ENCODE results near the gene AKAP6.
"Not testable (repeated sequence)": the region's sequence is repeated elsewhere in the genome, so short reads cannot be mapped to it uniquely, and the experiment has no call there.

AKAP6 gene

DNA sequence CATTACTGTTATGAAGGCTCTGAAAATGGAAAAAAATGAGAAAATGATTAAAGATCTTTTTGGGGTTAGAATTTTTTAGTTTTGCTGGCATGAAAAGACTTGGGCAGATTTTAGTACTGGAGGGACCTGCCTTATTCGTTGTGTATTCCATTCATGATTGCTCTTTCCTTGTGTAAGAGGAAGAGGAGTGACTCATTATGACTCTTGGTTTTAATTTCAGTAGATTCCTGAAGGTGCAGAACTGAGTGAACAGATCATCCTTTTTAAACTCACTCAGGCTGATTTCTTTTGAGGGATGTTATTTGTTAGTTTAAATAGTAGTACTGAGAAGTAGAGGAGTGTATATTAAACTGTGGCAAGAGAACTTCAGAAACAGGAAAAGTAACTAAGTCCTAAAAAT is 41.6 kb downstream of the AKAP6 start:
- no peak overlapping the region for H3K4me3 ChIP-seq (IDR thresholded peaks at IDR 0.05; ENCODE audit: insufficient read depth, low read depth, low read length)
- H3K9ac ChIP-seq: no peak overlapping the region
- H2AFZ ChIP-seq (ENCODE audit: low read depth): no peak overlapping the region
- H3K36me3 ChIP-seq (ENCODE audit: insufficient read depth): no peaks in the 10 kb centered on the region
- H3K4me1 ChIP-seq (ENCODE audit: low read depth, poor library complexity, severe bottlenecking): no peaks in the 10 kb centered on the region
- no peak overlapping the region for H3K27ac ChIP-seq
- H3K27me3 ChIP-seq (ENCODE audit: insufficient read depth, low read depth): no peaks in the 10 kb centered on the region
- no peaks in the 10 kb centered on the region for H4K20me1 ChIP-seq (ENCODE audit: insufficient read depth)
- TF ChIP-seq, protein P1, sequence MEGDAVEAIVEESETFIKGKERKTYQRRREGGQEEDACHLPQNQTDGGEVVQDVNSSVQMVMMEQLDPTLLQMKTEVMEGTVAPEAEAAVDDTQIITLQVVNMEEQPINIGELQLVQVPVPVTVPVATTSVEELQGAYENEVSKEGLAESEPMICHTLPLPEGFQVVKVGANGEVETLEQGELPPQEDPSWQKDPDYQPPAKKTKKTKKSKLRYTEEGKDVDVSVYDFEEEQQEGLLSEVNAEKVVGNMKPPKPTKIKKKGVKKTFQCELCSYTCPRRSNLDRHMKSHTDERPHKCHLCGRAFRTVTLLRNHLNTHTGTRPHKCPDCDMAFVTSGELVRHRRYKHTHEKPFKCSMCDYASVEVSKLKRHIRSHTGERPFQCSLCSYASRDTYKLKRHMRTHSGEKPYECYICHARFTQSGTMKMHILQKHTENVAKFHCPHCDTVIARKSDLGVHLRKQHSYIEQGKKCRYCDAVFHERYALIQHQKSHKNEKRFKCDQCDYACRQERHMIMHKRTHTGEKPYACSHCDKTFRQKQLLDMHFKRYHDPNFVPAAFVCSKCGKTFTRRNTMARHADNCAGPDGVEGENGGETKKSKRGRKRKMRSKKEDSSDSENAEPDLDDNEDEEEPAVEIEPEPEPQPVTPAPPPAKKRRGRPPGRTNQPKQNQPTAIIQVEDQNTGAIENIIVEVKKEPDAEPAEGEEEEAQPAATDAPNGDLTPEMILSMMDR (conservative IDR thresholded peaks at IDR 0.05; ENCODE audit: low read depth, low read length): no peak
- no peaks in the 10 kb centered on the region for H3K79me2 ChIP-seq (ENCODE audit: insufficient read depth, low read depth)
- H3K4me2 ChIP-seq: no peak overlapping the region

DNA sequence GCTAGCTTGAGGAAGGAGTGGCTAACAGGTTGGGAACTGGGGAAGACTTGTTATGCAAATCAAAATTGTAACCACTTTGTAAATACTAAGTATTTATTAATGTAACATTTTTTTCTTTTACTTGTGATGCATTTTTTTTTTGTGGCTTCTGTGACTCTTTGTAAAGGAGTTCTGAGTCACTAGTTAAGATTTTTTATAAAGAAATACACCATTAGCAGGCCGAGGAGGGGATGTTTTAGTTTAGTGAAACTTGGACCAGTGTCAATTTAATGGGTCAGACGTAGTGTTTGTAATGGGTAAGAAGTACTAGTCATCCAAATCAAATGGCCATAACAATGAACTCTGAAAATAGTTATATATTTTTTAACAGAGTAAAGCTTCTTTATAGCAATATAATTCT is 43.1 kb downstream of the AKAP6 start:
- TF ChIP-seq, protein P1 (conservative IDR thresholded peaks at IDR 0.05; ENCODE audit: low read depth, low read length): no peak
- Histone ChIP-seq H2AFZ (ENCODE audit: low read depth) (no peak overlapping the region), H3K4me1 (ENCODE audit: low read depth, poor library complexity, severe bottlenecking) (no peaks in the 10 kb centered on the region), H3K4me2 (no peak overlapping the region), H3K4me3 (IDR thresholded peaks at IDR 0.05; ENCODE audit: insufficient read depth, low read depth, low read length) (no peak overlapping the region), H4K20me1 (ENCODE audit: insufficient read depth) (no peaks in the 10 kb centered on the region), H3K27me3 (ENCODE audit: insufficient read depth, low read depth) (no peaks in the 10 kb centered on the region), H3K79me2 (ENCODE audit: insufficient read depth, low read depth) (no peaks in the 10 kb centered on the region), H3K27ac (no peak overlapping the region), H3K36me3 (ENCODE audit: insufficient read depth) (no peaks in the 10 kb centered on the region), H3K9ac (no peak overlapping the region)

DNA sequence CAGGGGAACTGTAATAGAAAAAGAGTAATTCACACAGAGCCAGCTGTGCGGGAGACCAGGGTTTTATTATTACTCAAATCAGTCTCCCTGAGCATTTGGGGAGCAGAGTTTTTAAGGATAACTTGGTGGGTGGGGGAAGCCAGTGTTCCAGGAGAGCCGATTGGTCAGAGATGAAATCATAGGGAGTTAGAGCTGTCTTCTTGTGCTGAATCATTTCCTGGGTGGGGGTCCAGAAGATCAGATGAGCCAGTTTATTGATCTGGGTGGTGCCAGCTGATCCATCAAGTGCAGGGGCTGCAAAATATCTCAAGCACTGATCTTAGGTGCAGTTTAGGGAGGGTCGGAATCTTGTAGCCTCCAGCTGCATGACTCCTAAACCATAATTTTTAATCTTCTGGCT is 44.1 kb downstream of the AKAP6 start:
- H3K79me2 ChIP-seq (ENCODE audit: insufficient read depth, low read depth); H3K4me1 ChIP-seq (ENCODE audit: low read depth, poor library complexity, severe bottlenecking); H3K36me3 ChIP-seq (ENCODE audit: insufficient read depth); H3K27me3 ChIP-seq (ENCODE audit: insufficient read depth, low read depth); H4K20me1 ChIP-seq (ENCODE audit: insufficient read depth); H3K4me2 ChIP-seq; H3K9ac ChIP-seq; H2AFZ ChIP-seq (ENCODE audit: low read depth); H3K27ac ChIP-seq; H3K4me3 ChIP-seq (IDR thresholded peaks at IDR 0.05; ENCODE audit: insufficient read depth, low read depth, low read length): not testable (repeated sequence)

DNA sequence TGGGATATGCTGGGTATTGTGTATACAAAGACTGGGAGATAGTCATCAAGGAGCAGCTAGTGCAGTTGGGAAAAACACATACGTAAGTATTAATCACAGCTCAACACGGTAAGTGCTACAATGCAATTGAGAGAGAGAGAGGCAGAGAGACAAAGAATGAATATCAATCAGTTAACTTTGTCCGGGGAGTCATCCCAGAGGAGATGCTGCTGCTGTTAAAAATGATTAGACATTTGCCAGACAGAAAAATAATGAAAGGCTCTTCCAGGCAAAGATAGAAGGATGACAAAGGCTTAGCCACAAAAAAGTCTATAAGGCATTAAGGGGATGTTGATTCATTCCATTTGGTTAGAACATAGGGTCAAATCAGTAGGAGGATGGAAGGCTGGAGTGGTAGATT is 45.1 kb downstream of the AKAP6 start:
- Histone ChIP-seq H3K4me1 (ENCODE audit: low read depth, poor library complexity, severe bottlenecking) (no peaks in the 10 kb centered on the region), H2AFZ (ENCODE audit: low read depth) (no peak overlapping the region), H3K27ac (no peak overlapping the region), H3K4me2 (no peak overlapping the region), H3K27me3 (ENCODE audit: insufficient read depth, low read depth) (no peaks in the 10 kb centered on the region), H3K9ac (no peak overlapping the region), H4K20me1 (ENCODE audit: insufficient read depth) (no peaks in the 10 kb centered on the region), H3K4me3 (IDR thresholded peaks at IDR 0.05; ENCODE audit: insufficient read depth, low read depth, low read length) (no peak overlapping the region), H3K36me3 (ENCODE audit: insufficient read depth) (no peaks in the 10 kb centered on the region), H3K79me2 (ENCODE audit: insufficient read depth, low read depth) (no peaks in the 10 kb centered on the region)
- TF ChIP-seq, protein P1 (conservative IDR thresholded peaks at IDR 0.05; ENCODE audit: low read depth, low read length): no peak

DNA sequence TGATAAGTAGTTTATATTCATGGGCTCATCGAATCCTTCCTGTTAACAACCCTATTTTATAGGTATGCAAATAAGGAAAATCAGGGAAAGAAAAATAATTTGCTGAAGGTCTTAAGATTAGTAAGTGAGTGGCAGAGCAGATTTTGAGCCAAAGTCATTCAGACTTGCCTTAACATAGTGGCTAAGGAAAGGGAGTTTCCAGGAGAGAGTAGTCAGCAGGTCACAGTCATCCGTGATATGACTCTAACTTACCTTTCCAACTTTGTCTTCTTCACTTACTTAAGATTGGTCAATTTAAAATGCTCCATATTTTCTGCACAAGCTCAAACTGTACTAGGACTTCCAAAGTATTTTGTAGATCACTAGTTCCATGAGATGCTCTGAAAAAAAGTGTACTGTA is 46.6 kb downstream of the AKAP6 start:
- Histone ChIP-seq H2AFZ (ENCODE audit: low read depth) (no peak overlapping the region), H3K27me3 (ENCODE audit: insufficient read depth, low read depth) (no peaks in the 10 kb centered on the region), H3K4me1 (ENCODE audit: low read depth, poor library complexity, severe bottlenecking) (no peaks in the 10 kb centered on the region), H3K4me3 (IDR thresholded peaks at IDR 0.05; ENCODE audit: insufficient read depth, low read depth, low read length) (no peak overlapping the region), H3K9ac (no peak overlapping the region), H3K4me2 (no peak overlapping the region), H3K36me3 (ENCODE audit: insufficient read depth) (no peaks in the 10 kb centered on the region), H3K27ac (no peak overlapping the region), H4K20me1 (ENCODE audit: insufficient read depth) (no peaks in the 10 kb centered on the region), H3K79me2 (ENCODE audit: insufficient read depth, low read depth) (no peaks in the 10 kb centered on the region)
- TF ChIP-seq, protein P1 (conservative IDR thresholded peaks at IDR 0.05; ENCODE audit: low read depth, low read length): no peak

Data from KMS-11 (cell line).